ENCODE data around the gene CCDC85C.

DNA sequence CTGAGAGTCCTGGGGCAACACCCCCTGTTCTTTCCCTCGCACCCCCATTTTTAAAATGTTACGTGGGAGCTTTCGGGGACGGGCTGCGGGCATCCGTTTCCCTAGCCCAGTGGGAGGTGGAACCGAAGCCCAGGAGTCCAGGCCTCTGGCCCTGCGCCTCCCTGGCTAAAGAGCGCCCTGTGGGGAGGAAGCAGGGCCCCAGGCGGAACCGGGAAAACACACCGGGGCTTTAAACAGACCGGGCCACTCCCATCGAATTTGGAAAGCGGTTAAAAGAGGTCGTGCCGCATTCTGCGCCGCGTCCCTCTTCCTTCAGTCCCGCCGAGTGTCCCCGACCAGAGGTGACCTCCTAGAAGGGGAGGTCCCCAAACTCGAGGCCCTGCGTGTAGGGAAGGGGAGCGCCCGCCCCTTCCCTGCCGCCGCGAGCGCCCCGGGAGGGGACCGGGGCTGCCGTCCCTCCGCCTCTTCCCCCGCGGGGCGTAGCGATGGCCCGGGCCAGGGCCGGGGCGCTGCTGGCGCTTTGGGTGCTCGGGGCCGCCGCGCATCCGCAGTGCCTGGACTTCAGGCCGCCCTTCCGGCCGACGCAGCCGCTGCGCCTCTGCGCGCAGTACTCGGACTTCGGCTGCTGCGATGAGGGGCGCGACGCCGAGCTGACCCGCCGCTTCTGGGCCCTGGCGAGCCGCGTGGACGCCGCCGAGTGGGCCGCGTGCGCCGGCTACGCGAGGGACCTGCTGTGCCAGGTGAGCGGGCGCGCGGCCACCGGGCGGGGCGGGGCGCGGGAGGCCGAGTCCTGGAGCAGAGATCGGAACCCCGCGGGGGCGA is 40.9 kb upstream of the CCDC85C start, which contains the start of gene HHIPL1:
- TF ChIP-seq, protein P1, sequence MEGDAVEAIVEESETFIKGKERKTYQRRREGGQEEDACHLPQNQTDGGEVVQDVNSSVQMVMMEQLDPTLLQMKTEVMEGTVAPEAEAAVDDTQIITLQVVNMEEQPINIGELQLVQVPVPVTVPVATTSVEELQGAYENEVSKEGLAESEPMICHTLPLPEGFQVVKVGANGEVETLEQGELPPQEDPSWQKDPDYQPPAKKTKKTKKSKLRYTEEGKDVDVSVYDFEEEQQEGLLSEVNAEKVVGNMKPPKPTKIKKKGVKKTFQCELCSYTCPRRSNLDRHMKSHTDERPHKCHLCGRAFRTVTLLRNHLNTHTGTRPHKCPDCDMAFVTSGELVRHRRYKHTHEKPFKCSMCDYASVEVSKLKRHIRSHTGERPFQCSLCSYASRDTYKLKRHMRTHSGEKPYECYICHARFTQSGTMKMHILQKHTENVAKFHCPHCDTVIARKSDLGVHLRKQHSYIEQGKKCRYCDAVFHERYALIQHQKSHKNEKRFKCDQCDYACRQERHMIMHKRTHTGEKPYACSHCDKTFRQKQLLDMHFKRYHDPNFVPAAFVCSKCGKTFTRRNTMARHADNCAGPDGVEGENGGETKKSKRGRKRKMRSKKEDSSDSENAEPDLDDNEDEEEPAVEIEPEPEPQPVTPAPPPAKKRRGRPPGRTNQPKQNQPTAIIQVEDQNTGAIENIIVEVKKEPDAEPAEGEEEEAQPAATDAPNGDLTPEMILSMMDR (IDR thresholded peaks at IDR 0.05): no peak
- no peak for TF ChIP-seq EP300 (IDR thresholded peaks at IDR 0.05)

All from ovary (tissue), 3 donors.